ENCODE results near the gene RANBP10. TPM values are rescaled to one million over a fixed set of nuclear protein-coding genes. Genes with fewer than 3 reads are reported as not detected.

The RANBP10 gene
- total and polyA plus RNA-seq, 2 of the 13 experiments (the other 11 are each of a cell fraction or from before 2014, with no cell fraction given) = 9.2 to 22.7 TPM

DNA sequence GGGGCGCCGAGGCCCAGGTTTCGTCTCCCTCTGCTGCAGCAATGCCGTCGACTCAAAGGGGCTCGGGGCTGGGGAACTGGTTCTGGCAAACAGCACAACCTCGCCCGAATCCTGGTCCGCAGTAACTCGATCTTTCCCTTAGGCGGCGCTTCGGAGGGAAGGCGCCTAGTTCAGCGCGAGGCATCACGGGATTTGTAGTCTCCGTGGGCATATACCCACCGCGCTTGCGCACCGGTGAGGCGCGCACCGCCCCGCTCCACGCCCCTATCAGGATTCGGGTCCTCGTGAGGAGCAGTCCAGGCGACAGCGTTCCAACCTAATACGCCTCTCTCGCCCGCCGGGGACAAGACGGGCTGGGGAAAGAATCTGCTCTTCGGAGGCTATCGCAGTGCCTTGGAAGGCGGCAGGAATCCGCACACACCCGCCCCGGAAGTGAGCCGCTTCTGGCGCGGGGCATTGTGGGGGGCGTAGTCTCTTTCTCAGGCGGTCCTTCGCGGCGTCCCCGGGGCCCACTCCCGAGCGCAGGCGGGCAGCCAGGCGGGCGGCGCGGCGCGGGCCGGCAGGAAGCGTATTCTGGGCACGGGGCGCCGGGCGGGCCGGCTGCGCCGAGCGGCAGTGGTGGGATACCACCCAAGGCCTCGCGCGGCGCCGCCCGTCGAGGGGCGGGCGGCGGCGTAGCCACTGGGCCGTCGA lies 35.6 kb upstream of the RANBP10 start, which contains the start of gene THAP11 (continued):
- TF ChIP-seq, protein P1, sequence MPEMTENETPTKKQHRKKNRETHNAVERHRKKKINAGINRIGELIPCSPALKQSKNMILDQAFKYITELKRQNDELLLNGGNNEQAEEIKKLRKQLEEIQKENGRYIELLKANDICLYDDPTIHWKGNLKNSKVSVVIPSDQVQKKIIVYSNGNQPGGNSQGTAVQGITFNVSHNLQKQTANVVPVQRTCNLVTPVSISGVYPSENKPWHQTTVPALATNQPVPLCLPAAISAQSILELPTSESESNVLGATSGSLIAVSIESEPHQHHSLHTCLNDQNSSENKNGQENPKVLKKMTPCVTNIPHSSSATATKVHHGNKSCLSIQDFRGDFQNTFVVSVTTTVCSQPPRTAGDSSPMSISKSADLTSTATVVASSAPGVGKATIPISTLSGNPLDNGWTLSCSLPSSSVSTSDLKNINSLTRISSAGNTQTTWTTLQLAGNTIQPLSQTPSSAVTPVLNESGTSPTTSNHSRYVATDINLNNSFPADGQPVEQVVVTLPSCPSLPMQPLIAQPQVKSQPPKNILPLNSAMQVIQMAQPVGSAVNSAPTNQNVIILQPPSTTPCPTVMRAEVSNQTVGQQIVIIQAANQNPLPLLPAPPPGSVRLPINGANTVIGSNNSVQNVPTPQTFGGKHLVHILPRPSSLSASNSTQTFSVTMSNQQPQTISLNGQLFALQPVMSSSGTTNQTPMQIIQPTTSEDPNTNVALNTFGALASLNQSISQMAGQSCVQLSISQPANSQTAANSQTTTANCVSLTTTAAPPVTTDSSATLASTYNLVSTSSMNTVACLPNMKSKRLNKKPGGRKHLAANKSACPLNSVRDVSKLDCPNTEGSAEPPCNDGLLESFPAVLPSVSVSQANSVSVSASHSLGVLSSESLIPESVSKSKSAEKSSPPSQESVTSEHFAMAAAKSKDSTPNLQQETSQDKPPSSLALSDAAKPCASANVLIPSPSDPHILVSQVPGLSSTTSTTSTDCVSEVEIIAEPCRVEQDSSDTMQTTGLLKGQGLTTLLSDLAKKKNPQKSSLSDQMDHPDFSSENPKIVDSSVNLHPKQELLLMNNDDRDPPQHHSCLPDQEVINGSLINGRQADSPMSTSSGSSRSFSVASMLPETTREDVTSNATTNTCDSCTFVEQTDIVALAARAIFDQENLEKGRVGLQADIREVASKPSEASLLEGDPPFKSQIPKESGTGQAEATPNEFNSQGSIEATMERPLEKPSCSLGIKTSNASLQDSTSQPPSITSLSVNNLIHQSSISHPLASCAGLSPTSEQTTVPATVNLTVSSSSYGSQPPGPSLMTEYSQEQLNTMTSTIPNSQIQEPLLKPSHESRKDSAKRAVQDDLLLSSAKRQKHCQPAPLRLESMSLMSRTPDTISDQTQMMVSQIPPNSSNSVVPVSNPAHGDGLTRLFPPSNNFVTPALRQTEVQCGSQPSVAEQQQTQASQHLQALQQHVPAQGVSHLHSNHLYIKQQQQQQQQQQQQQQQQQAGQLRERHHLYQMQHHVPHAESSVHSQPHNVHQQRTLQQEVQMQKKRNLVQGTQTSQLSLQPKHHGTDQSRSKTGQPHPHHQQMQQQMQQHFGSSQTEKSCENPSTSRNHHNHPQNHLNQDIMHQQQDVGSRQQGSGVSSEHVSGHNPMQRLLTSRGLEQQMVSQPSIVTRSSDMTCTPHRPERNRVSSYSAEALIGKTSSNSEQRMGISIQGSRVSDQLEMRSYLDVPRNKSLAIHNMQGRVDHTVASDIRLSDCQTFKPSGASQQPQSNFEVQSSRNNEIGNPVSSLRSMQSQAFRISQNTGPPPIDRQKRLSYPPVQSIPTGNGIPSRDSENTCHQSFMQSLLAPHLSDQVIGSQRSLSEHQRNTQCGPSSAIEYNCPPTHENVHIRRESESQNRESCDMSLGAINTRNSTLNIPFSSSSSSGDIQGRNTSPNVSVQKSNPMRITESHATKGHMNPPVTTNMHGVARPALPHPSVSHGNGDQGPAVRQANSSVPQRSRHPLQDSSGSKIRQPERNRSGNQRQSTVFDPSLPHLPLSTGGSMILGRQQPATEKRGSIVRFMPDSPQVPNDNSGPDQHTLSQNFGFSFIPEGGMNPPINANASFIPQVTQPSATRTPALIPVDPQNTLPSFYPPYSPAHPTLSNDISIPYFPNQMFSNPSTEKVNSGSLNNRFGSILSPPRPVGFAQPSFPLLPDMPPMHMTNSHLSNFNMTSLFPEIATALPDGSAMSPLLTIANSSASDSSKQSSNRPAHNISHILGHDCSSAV (CRISPR knock-in tag; IDR thresholded peaks at IDR 0.05; ENCODE audit: borderline replicate concordance) = peak; percentile 68; the same call in 1 of the 2 replicates
- no peak for TF ChIP-seq GZF1 (CRISPR knock-in tag; IDR thresholded peaks at IDR 0.05)
- TF ChIP-seq ZNF460 (CRISPR knock-in tag; IDR thresholded peaks at IDR 0.05; ENCODE audit: borderline replicate concordance) = no peak
- TF ChIP-seq ZNF572 (CRISPR knock-in tag; IDR thresholded peaks at IDR 0.05) = peak; percentile 95; the same call in 1 of the 2 replicates
- no peak for TF ChIP-seq ZNF7 (CRISPR knock-in tag; IDR thresholded peaks at IDR 0.05)
- TF ChIP-seq, protein P2, sequence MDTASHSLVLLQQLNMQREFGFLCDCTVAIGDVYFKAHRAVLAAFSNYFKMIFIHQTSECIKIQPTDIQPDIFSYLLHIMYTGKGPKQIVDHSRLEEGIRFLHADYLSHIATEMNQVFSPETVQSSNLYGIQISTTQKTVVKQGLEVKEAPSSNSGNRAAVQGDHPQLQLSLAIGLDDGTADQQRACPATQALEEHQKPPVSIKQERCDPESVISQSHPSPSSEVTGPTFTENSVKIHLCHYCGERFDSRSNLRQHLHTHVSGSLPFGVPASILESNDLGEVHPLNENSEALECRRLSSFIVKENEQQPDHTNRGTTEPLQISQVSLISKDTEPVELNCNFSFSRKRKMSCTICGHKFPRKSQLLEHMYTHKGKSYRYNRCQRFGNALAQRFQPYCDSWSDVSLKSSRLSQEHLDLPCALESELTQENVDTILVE (CRISPR knock-in tag; IDR thresholded peaks at IDR 0.05) = peak; percentile 56; the same call in 1 of the 2 replicates
- no peak for TF ChIP-seq ZNF274 (CRISPR knock-in tag; IDR thresholded peaks at IDR 0.05)
- TF ChIP-seq AGO2 (optimal IDR thresholded peaks at IDR 0.05; ENCODE audit: low read depth, low read length) = no peak
- peak; percentile 87 for TF ChIP-seq KLF12 (CRISPR knock-in tag; IDR thresholded peaks at IDR 0.05; ENCODE audit: borderline replicate concordance)
- no peak for TF ChIP-seq ZNF253 (CRISPR knock-in tag; IDR thresholded peaks at IDR 0.05; ENCODE audit: borderline replicate concordance)
- TF ChIP-seq SAFB2 (CRISPR knock-in tag; IDR thresholded peaks at IDR 0.05; ENCODE audit: borderline replicate concordance, low read depth) = no peak
- TF ChIP-seq CREM (IDR thresholded peaks at IDR 0.05) = peak; percentile 97
- no peak for TF ChIP-seq CREM (CRISPR knock-in tag; IDR thresholded peaks at IDR 0.05)
- peak; percentile 37 for TF ChIP-seq ZEB1 (IDR thresholded peaks at IDR 0.05; ENCODE audit: insufficient replicate concordance, low read depth)
- peak; percentile 76; the same call in 1 of the 2 replicates for TF ChIP-seq ZNF205 (CRISPR knock-in tag; IDR thresholded peaks at IDR 0.05)
- TF ChIP-seq, protein P3, sequence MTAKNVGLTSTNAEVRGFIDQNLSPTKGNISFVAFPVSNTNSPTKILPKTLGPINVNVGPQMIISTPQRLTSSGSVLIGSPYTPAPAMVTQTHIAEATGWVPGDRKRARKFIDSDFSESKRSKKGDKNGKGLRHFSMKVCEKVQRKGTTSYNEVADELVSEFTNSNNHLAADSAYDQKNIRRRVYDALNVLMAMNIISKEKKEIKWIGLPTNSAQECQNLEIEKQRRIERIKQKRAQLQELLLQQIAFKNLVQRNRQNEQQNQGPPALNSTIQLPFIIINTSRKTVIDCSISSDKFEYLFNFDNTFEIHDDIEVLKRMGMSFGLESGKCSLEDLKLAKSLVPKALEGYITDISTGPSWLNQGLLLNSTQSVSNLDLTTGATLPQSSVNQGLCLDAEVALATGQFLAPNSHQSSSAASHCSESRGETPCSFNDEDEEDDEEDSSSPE (CRISPR knock-in tag; IDR thresholded peaks at IDR 0.05) = peak; percentile 95
- TF ChIP-seq, protein P4, sequence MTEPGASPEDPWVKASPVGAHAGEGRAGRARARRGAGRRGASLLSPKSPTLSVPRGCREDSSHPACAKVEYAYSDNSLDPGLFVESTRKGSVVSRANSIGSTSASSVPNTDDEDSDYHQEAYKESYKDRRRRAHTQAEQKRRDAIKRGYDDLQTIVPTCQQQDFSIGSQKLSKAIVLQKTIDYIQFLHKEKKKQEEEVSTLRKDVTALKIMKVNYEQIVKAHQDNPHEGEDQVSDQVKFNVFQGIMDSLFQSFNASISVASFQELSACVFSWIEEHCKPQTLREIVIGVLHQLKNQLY (CRISPR knock-in tag; IDR thresholded peaks at IDR 0.05) = no peak
- 0 out of 2 replicates have a peak, but pooled peaks have one; percentile 56 for TF ChIP-seq BORCS8-MEF2B (CRISPR knock-in tag; IDR thresholded peaks at IDR 0.05)
- peak; percentile 89 for TF ChIP-seq ZFX (CRISPR knock-in tag; IDR thresholded peaks at IDR 0.05; ENCODE audit: low read depth)

Measured in HepG2 (cell line).